Skeletal muscle tissue (tissue), 4 donors: ENCODE measurements around the gene XCR1. TPM values are rescaled to one million over a fixed set of nuclear protein-coding genes. Genes with fewer than 3 reads are reported as not detected.
A peak's percentile ranks its signal among the peaks of the same experiment; 100 is the strongest.

Experiments
- H3K27ac ChIP-seq: one replicate; pipeline ENCODE4 v1.7.0; 2013; ENCODE audit warnings: mild to moderate bottlenecking, low read depth, low read length, inconsistent platforms
- H3K27me3 ChIP-seq, 3 donors: one replicate each; pipeline ENCODE4 v1.7.0; 2013; ENCODE audit warnings: low read length in 3 of 3; ENCODE audit not compliant: control insufficient read depth in 3 of 3, insufficient read depth in 3 of 3
- H3K36me3 ChIP-seq, 3 donors: one replicate each; pipeline ENCODE4 v1.7.0; 2013; ENCODE audit warnings: low read length in 3 of 3; ENCODE audit not compliant: control insufficient read depth in 3 of 3, insufficient read depth in 3 of 3
- H3K4me1 ChIP-seq, 3 donors: one replicate each; pipeline ENCODE4 v1.7.0; 2013; ENCODE audit warnings: low read length in 3 of 3, mild to moderate bottlenecking in 3 of 3; ENCODE audit not compliant: control insufficient read depth in 3 of 3, insufficient read depth in 3 of 3
- H3K4me3 ChIP-seq, 3 donors: one replicate each; pipeline ENCODE4 v1.7.0; 2013; ENCODE audit warnings: low read length in 3 of 3
- H3K9ac ChIP-seq, 3 donors: one replicate each; pipeline ENCODE4 v1.7.0; 2013; ENCODE audit warnings: low read length in 3 of 3, mild to moderate bottlenecking in 3 of 3, moderate library complexity in 2 of 3, low read depth in 1 of 3
- H3K9me3 ChIP-seq, 3 donors: one replicate each; pipeline ENCODE4 v1.7.0; 2013; ENCODE audit warnings: low read length in 3 of 3; ENCODE audit not compliant: control insufficient read depth in 3 of 3
- total RNA-seq: library from RNA; depleted of rRNA; stranded (reverse); fragments of >200 nt; gene quantifications from one replicate; pipeline ENCODE4 v1.2.3, GENCODE V29; 2014
- donor health status: Osteomylitis.

XCR1 gene
- total RNA-seq: not detected

- no peaks in the 10 kb centered on the region for H3K27me3 ChIP-seq
- H3K9me3 ChIP-seq: peaks cover 4 to 8% (median 5%) of the 10 kb centered on the region in 3 donors
- H3K36me3 ChIP-seq: no peaks in the 10 kb centered on the region
- H3K27ac ChIP-seq: no peak within 1 kb of the TSS
- no peak within 1 kb of the TSS for H3K4me3 ChIP-seq
- H3K9ac ChIP-seq: no peak within 1 kb of the TSS
- no peaks in the 10 kb centered on the region for H3K4me1 ChIP-seq
Observed at GRCh38 chr3:46027021-46027705, at the start of gene XCR1. Gene XCR1 (minus strand): TSS chr3:46027483. CDS start chr3:46021947, 5,536 bp downstream.

- H3K4me1 ChIP-seq: peaks cover 4 to 19% (median 7%) of the 10 kb centered on the region in 3 donors
- no peak overlapping the region for H3K27ac ChIP-seq
- H3K27me3 ChIP-seq: no peaks in the 10 kb centered on the region
- no peaks in the 10 kb centered on the region for H3K36me3 ChIP-seq
- no peak overlapping the region for H3K9ac ChIP-seq
- H3K9me3 ChIP-seq: no peaks in the 10 kb centered on the region
- no peak overlapping the region for H3K4me3 ChIP-seq
Observed at GRCh38 chr3:46076606-46077005, 49.3 kb upstream of the XCR1 start.

- Histone ChIP-seq H3K27ac (no peak overlapping the region), H3K4me3 (no peak overlapping the region), H3K27me3 (no peaks in the 10 kb centered on the region), H3K9ac (no peak overlapping the region), H3K36me3 (no peaks in the 10 kb centered on the region), H3K9me3 (no peaks in the 10 kb centered on the region), H3K4me1 (peaks cover 2 to 14% (median 4%) of the 10 kb centered on the region in 3 donors)
Observed at GRCh38 chr3:46075816-46076215, 48.5 kb upstream of the XCR1 start.

- no peaks in the 10 kb centered on the region for H3K27me3 ChIP-seq
- no peaks in the 10 kb centered on the region for H3K36me3 ChIP-seq
- no peak overlapping the region for H3K4me3 ChIP-seq
- H3K9me3 ChIP-seq: no peaks in the 10 kb centered on the region
- H3K4me1 ChIP-seq: peaks cover 4 to 16% (median 11%) of the 10 kb centered on the region in 3 donors
- H3K9ac ChIP-seq: no peak overlapping the region
- no peak overlapping the region for H3K27ac ChIP-seq
Observed at GRCh38 chr3:46071222-46071858, 44.1 kb upstream of the XCR1 start.

- no peaks in the 10 kb centered on the region for H3K36me3 ChIP-seq
- H3K4me3 ChIP-seq: peak overlapping the region in 2 of 3 donors; percentile 8 to 33
- H3K9ac ChIP-seq: no peak overlapping the region
- no peak overlapping the region for H3K27ac ChIP-seq
- H3K27me3 ChIP-seq: no peaks in the 10 kb centered on the region
- peaks cover 7 to 21% (median 15%) of the 10 kb centered on the region in 3 donors for H3K4me1 ChIP-seq
- H3K9me3 ChIP-seq: no peaks in the 10 kb centered on the region
Observed at GRCh38 chr3:46070595-46071093, 43.4 kb upstream of the XCR1 start.

GRCh38 chr3:46068501-46068900 lies 41.2 kb upstream of the XCR1 start:
- Histone ChIP-seq H3K4me1 (peaks cover 15 to 39% (median 27%) of the 10 kb centered on the region in 3 donors), H3K27me3 (no peaks in the 10 kb centered on the region), H3K9ac (peak overlapping the region in 2 of 3 donors; percentile 57 to 68), H3K27ac (peak overlapping the region; percentile 73), H3K36me3 (no peaks in the 10 kb centered on the region), H3K4me3 (peak overlapping the region in 2 of 3 donors; percentile 61 to 72), H3K9me3 (no peaks in the 10 kb centered on the region)

- peaks cover 26 to 50% (median 38%) of the 10 kb centered on the region in 3 donors for H3K4me1 ChIP-seq
- no peaks in the 10 kb centered on the region for H3K36me3 ChIP-seq
- no peaks in the 10 kb centered on the region for H3K27me3 ChIP-seq
- H3K27ac ChIP-seq: peak overlapping the region; percentile 73
- H3K9me3 ChIP-seq: no peaks in the 10 kb centered on the region
- H3K4me3 ChIP-seq: peak overlapping the region in 2 of 3 donors; percentile 61 to 72
- H3K9ac ChIP-seq: peak overlapping the region in 2 of 3 donors; percentile 57 to 68
Observed at GRCh38 chr3:46067401-46067800, 40.1 kb upstream of the XCR1 start.

- Histone ChIP-seq H3K4me3 (peak overlapping the region in 1 of 3 donors; percentile 31), H3K36me3 (no peaks in the 10 kb centered on the region), H3K27me3 (no peaks in the 10 kb centered on the region), H3K27ac (peak overlapping the region; percentile 73), H3K4me1 (peaks cover 30 to 55% (median 43%) of the 10 kb centered on the region in 3 donors), H3K9me3 (no peaks in the 10 kb centered on the region), H3K9ac (peak overlapping the region in 2 of 3 donors; percentile 51 to 63)
Observed at GRCh38 chr3:46065750-46066256, 38.5 kb upstream of the XCR1 start.

- peak overlapping the region; percentile 73 for H3K27ac ChIP-seq
- H3K4me1 ChIP-seq: peaks cover 30 to 60% (median 43%) of the 10 kb centered on the region in 3 donors
- H3K4me3 ChIP-seq: peak overlapping the region in 1 of 3 donors; percentile 31
Observed at GRCh38 chr3:46065294-46065705, 38.0 kb upstream of the XCR1 start.

GRCh38 chr3:46062679-46063078 lies 35.4 kb upstream of the XCR1 start:
- Histone ChIP-seq H3K4me1 (peaks cover 30 to 58% (median 42%) of the 10 kb centered on the region in 3 donors), H3K9ac (no peak overlapping the region), H3K27ac (no peak overlapping the region), H3K9me3 (no peaks in the 10 kb centered on the region), H3K27me3 (no peaks in the 10 kb centered on the region), H3K4me3 (no peak overlapping the region), H3K36me3 (no peaks in the 10 kb centered on the region)

More at GRCh38 chr3:46065294-46065705, 38.0 kb upstream of the XCR1 start:
- H3K27me3 ChIP-seq: no peaks in the 10 kb centered on the region
- peak overlapping the region in 2 of 3 donors; percentile 51 to 63 for H3K9ac ChIP-seq
- no peaks in the 10 kb centered on the region for H3K9me3 ChIP-seq
- no peaks in the 10 kb centered on the region for H3K36me3 ChIP-seq
